ENCODE data around the gene ZMYM1.
"Not testable (repeated sequence)": the region's sequence is repeated elsewhere in the genome, so short reads cannot be mapped to it uniquely, and the experiment has no call there.

The ZMYM1 gene

DNA sequence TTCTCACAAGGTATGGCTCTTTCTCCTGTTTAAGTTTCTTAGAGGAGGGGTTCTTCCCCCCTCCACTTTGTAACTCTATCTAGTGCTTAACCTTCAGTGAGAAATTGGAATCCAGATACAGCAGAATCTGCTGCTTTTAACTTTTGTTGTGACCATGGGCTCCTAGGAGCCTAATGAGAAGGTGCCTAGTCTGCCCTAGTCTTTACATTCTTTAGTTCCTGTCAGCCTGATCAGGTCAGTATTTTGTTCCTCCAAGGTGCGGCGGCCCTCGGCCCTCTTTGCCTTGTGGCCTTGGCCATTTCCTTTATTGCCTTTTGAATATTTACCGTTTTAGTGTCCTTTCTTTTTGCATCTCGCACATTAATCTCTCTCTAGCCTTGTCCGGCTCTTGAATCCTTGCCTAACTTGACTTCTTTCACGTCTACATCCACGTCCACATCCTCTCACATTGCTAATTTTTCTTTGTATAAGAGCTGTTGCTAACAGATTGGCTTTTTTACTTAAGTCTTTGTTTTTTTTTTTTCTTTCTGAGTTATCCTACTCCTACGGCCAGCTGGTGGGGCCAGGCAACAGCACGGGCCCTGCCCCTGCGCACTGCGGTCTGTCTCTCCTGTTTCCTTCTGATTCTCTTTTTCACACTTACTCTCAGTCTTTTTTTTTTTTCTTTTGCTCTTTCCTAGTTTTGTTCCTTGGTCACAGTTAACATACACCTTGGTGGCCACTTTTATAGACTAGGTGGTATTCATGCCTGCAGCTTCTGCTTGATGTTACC, 64.7 kb downstream of the ZMYM1 start:
- no peaks in the 10 kb centered on the region for H3K36me3 ChIP-seq
- no peaks in the 10 kb centered on the region for H3K9me3 ChIP-seq (replicated peaks in 1 of 11)
- H3K4me1 ChIP-seq, result no peaks in the 10 kb centered on the region
- H3K9ac ChIP-seq, result no peak overlapping the region
- no peak overlapping the region for H3K27ac ChIP-seq
- H3K27me3 ChIP-seq, result no peaks in the 10 kb centered on the region
- no peak overlapping the region for H3K4me3 ChIP-seq
- no peak for TF ChIP-seq Cebpa-rat (IDR thresholded peaks at IDR 0.05)
- no peak overlapping the region for H3K4me2 ChIP-seq
- H4K20me1 ChIP-seq, result no peaks in the 10 kb centered on the region

DNA sequence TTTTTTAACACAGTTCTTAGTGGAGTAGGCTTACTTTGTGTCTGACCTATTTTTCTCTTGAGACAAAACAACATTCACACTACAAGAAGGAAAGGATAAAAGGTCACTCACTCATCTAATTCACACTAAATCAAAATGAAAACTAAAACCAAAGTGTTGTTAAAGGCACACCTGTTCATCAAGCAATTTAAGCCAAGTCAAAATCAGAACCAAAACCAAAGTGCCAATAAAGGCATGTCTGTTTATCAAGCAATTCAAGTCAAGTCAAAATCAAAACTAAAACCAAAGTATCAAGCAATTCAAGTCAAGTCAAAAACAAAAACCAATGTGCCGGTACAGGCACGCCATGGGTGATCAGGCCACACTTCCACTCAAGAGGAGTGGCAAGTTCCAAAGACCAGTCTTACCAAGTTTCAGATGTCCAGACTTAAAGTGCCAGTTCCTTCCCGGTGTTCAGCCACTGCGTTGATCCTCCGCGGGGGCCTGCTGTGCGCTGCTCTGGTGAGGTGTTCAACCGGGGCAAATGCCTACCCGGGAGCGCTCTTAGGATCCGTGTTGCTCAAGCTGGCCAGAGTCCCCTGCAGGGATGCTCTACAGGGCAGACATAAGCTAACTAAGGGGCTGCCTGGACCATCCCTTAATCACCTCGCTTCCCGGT, 66.8 kb downstream of the ZMYM1 start:
- H3K27me3 ChIP-seq; H3K36me3 ChIP-seq; H3K9ac ChIP-seq; H3K9me3 ChIP-seq (replicated peaks in 1 of 11); H3K4me3 ChIP-seq; H4K20me1 ChIP-seq; H3K4me2 ChIP-seq; H3K4me1 ChIP-seq; H3K27ac ChIP-seq: not testable (repeated sequence)

- Histone ChIP-seq H3K36me3 (no peaks in the 10 kb centered on the region), H3K27me3 (no peaks in the 10 kb centered on the region), H3K27ac (no peak overlapping the region), H4K20me1 (no peaks in the 10 kb centered on the region), H3K4me2 (no peak overlapping the region), H3K4me1 (peaks cover 10 to 29% (median 20%) of the 10 kb centered on the region in 10 experiments), H3K9me3 (replicated peaks in 1 of 11) (peaks cover 0 to 11% (median 5%) of the 10 kb centered on the region in 11 experiments; a peak in 8 of 22 replicates), H3K4me3 (no peak overlapping the region), H3K9ac (no peak overlapping the region)
- no peak for TF ChIP-seq Cebpa-rat (IDR thresholded peaks at IDR 0.05)
These were observed 72.0 kb downstream of the ZMYM1 start for GRCh38 chr1:35151220-35151619.

DNA sequence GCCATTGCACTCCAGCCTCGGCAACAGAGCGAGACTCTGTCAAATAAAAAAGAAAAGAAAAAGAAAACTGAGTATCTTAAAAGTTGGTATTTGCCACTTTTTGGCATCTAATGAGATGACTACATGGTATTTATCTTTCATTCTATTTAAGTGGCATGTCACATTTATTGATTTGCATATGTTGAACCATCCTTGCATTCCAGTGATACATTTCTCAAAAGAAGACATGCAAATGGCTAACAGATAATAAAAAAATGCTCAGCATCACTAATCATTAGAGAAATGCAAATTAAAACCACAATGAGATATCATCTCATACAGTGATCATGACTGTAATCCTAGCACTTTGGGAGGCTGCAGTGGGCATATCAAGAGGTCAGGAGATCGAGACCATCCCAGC, 85.7 kb downstream of the ZMYM1 start:
- no peak for TF ChIP-seq Cebpa-rat (IDR thresholded peaks at IDR 0.05)
- Histone ChIP-seq H3K36me3 (no peaks in the 10 kb centered on the region), H3K4me3 (no peak overlapping the region), H3K4me1 (peaks cover 0 to 12% (median 0%) of the 10 kb centered on the region in 10 experiments; a peak in 2 of 20 replicates), H3K27me3 (no peaks in the 10 kb centered on the region), H3K9ac (no peak overlapping the region), H4K20me1 (no peaks in the 10 kb centered on the region), H3K4me2 (no peak overlapping the region), H3K27ac (no peak overlapping the region), H3K9me3 (replicated peaks in 1 of 11) (peaks cover 25 to 36% (median 34%) of the 10 kb centered on the region in 11 experiments)

Measured in BLaER1 treated with 17β-estradiol and CSF1 and Interleukin-3, amounts not matched to agents 10 nM and 100 nM (cell line).